Tibial nerve (tissue), 4 donors: ENCODE data around the gene GGACT.

Experiments used
- CTCF ChIP-seq, 5 experiments: fragments of 200-600 bp in 3 of 5; fragments of 450-650 bp in 2 of 5; sonication (generic) in 3 of 5; IDR thresholded peaks; one replicate each; pipeline ENCODE4 v1.5.1; 2016 to 2019; ENCODE audit warnings: antibody characterized with exemption in 5 of 5, mild to moderate bottlenecking in 3 of 5, moderate library complexity in 2 of 5
- EP300 ChIP-seq, 2 donors: sonication (generic); formaldehyde crosslinking; IDR thresholded peaks; one replicate each; pipeline ENCODE4 v1.6.1; 2017; ENCODE audit warnings: antibody characterized with exemption in 2 of 2, mild to moderate bottlenecking in 1 of 2

GRCh38 chr13:100594731-100595130 is 6.1 kb upstream of the GGACT start:
- no peak for TF ChIP-seq CTCF (IDR thresholded peaks at IDR 0.05)
- no peak for TF ChIP-seq EP300 (IDR thresholded peaks at IDR 0.05)
